H1 (cell line): Measurements from ENCODE around the gene SNRNP70. TPM values are rescaled to one million over a fixed set of nuclear protein-coding genes. Genes with fewer than 3 reads are reported as not detected.
A peak's percentile ranks its signal among the peaks of the same experiment; 100 is the strongest.

ENCODE experiments used
- CTCF ChIA-PET: fragments of 300-600 bp; sonication (Branson Sonifier 250); formaldehyde crosslinking; loops from one replicate; lab custom pipeline; 2021; ENCODE audit not compliant: partially characterized antibody; lab: Charles Lee
- POLR2A ChIA-PET: fragments of 300-600 bp; sonication (Branson Sonifier 250); formaldehyde crosslinking; loops from one replicate; lab custom pipeline; 2021; ENCODE audit warnings: inconsistent platforms; ENCODE audit not compliant: partially characterized antibody; lab: Charles Lee
- DNase-seq, 2 experiments: peaks; one replicate each; pipeline versions ENCODE4 v3.0.0 to v3.0.0-alpha.2; 2010 to 2022; ENCODE audit warnings: low spot score in 2 of 2, low read depth in 1 of 2, mixed read lengths in 1 of 2
- FAIRE-seq: peaks from 2 replicates; lab custom pipeline; 2011; peaks lifted over from hg19 to GRCh38; lab: Jason Lieb, UNC
- H2AFZ ChIP-seq: 2 replicates; pipeline ENCODE4 v1.8.1; 2012; ENCODE audit warnings: low read length, inconsistent platforms
- H2AK5ac ChIP-seq: 2 replicates; pipeline ENCODE4 v1.6.1; 2013; ENCODE audit warnings: low read depth, low read length
- H2BK120ac ChIP-seq: replicated peaks from 2 replicates; pipeline ENCODE3; 2013; ENCODE audit warnings: low read depth, low read length, inconsistent platforms
- H2BK12ac ChIP-seq: 2 replicates; pipeline ENCODE4 v1.6.1; 2013; ENCODE audit warnings: low read depth, low read length
- H2BK15ac ChIP-seq: 2 replicates; pipeline ENCODE4 v1.6.1; 2013; ENCODE audit warnings: low read length
- H2BK20ac ChIP-seq: 2 replicates; pipeline ENCODE4 v1.6.1; 2013; ENCODE audit warnings: low read length
- H2BK5ac ChIP-seq: 2 replicates; pipeline ENCODE4 v1.6.1; 2013; ENCODE audit warnings: low read depth, low read length
- H3K14ac ChIP-seq: 2 replicates; pipeline ENCODE4 v1.6.1; 2013; ENCODE audit warnings: inconsistent platforms; ENCODE audit not compliant: insufficient read length
- H3K18ac ChIP-seq: 2 replicates; pipeline ENCODE4 v1.6.1; 2013; ENCODE audit warnings: low read length; ENCODE audit errors: extremely low read depth
- H3K23ac ChIP-seq: 2 replicates; pipeline ENCODE4 v1.6.1; 2013; ENCODE audit warnings: inconsistent platforms; ENCODE audit not compliant: insufficient read length
- H3K23me2 ChIP-seq: 2 replicates; pipeline ENCODE4 v1.6.1; 2013; ENCODE audit warnings: low read depth, low read length
- H3K27ac ChIP-seq: 2 replicates; pipeline ENCODE4 v1.6.1; 2011; ENCODE audit warnings: low read depth, low read length, inconsistent platforms
- H3K27me3 ChIP-seq, 4 experiments: replicated peaks in 1 of 4; 1 replicate in 1 of 4; 2 replicates in 3 of 4; pipeline versions ENCODE4 v1.6.1 to v1.8.1; 2011 to 2013; ENCODE audit warnings: low read length in 3 of 4, mild to moderate bottlenecking in 3 of 4, inconsistent platforms in 2 of 4, mixed read lengths in 2 of 4, moderate library complexity in 1 of 4; ENCODE audit not compliant: control insufficient read depth in 3 of 4, insufficient read depth in 3 of 4; ENCODE audit errors: extremely low read depth in 1 of 4
- H3K36me3 ChIP-seq, 4 experiments: 2 replicates each; pipeline versions ENCODE4 v1.6.1 to v1.8.1; 2011 to 2013; ENCODE audit warnings: mild to moderate bottlenecking in 4 of 4, low read length in 3 of 4, moderate library complexity in 2 of 4, control low read depth in 1 of 4, inconsistent platforms in 1 of 4; ENCODE audit not compliant: insufficient read depth in 4 of 4, control insufficient read depth in 2 of 4
- H3K4ac ChIP-seq: replicated peaks from 2 replicates; pipeline ENCODE3; 2013; ENCODE audit warnings: low read length, low read depth, mixed read lengths, inconsistent platforms; ENCODE audit not compliant: insufficient read length
- H3K4me1 ChIP-seq, 4 experiments: replicated peaks in 1 of 4; 1 replicate in 1 of 4; 2 replicates in 3 of 4; pipeline versions ENCODE4 v1.6.1 to v1.8.1; 2011 to 2013; ENCODE audit warnings: low read length in 3 of 4, inconsistent platforms in 2 of 4, mixed read lengths in 1 of 4; ENCODE audit not compliant: insufficient read depth in 4 of 4, control insufficient read depth in 3 of 4
- H3K4me2 ChIP-seq, 2 experiments: 2 replicates each; pipeline versions ENCODE4 v1.6.1 to v1.8.1; 2011 to 2013; ENCODE audit warnings: low read depth in 2 of 2, low read length in 2 of 2, control low read depth in 1 of 2, inconsistent platforms in 1 of 2, mild to moderate bottlenecking in 1 of 2; ENCODE audit not compliant: insufficient read depth in 1 of 2
- H3K4me3 ChIP-seq, 4 experiments: fragments of 200-600, 300-600 bp in 1 of 4; sonication (generic), shearing (Covaris generic), sonication (Bioruptor Twin) in 1 of 4; 2 replicates each; pipeline versions ENCODE4 v1.5.1 to v1.8.1; 2011 to 2016; ENCODE audit warnings: low read length in 4 of 4, low read depth in 3 of 4, control low read depth in 2 of 4, inconsistent platforms in 2 of 4, mild to moderate bottlenecking in 2 of 4, mixed read lengths in 1 of 4, moderate library complexity in 1 of 4; ENCODE audit not compliant: insufficient read depth in 2 of 4; ENCODE audit errors: extremely low read depth in 1 of 4
- H3K56ac ChIP-seq: replicated peaks from 2 replicates; pipeline ENCODE3; 2013; ENCODE audit warnings: low read depth, mild to moderate bottlenecking, mixed read lengths, low read length, inconsistent platforms; ENCODE audit not compliant: insufficient read length
- H3K79me1 ChIP-seq: 2 replicates; pipeline ENCODE4 v1.6.1; 2013; ENCODE audit warnings: low read depth, low read length, control low read depth
- H3K79me2 ChIP-seq, 2 experiments: 2 replicates each; pipeline versions ENCODE4 v1.6.1 to v1.8.1; 2012 to 2013; ENCODE audit warnings: low read length in 2 of 2, mild to moderate bottlenecking in 2 of 2, inconsistent platforms in 1 of 2; ENCODE audit not compliant: insufficient read depth in 2 of 2, control insufficient read depth in 1 of 2
- H3K9ac ChIP-seq, 4 experiments: replicated peaks in 1 of 4; 1 replicate in 1 of 4; 2 replicates in 3 of 4; pipeline versions ENCODE4 v1.6.1 to v1.8.1; 2011 to 2013; ENCODE audit warnings: low read depth in 3 of 4, low read length in 3 of 4, control low read depth in 2 of 4, mild to moderate bottlenecking in 2 of 4, moderate library complexity in 2 of 4, inconsistent platforms in 1 of 4; ENCODE audit errors: extremely low read depth in 1 of 4
- H3K9me3 ChIP-seq, 2 experiments: 2 replicates each; pipeline versions ENCODE4 v1.6.1 to v1.8.1; 2012 to 2013; ENCODE audit warnings: mild to moderate bottlenecking in 2 of 2, moderate library complexity in 2 of 2, control low read depth in 1 of 2, inconsistent platforms in 1 of 2, low read depth in 1 of 2, low read length in 1 of 2, mixed read lengths in 1 of 2; ENCODE audit not compliant: insufficient read depth in 2 of 2
- H4K20me1 ChIP-seq, 2 experiments: replicated peaks in 1 of 2; 2 replicates each; pipeline versions ENCODE3 to v1.8.1; 2011 to 2013; ENCODE audit warnings: inconsistent platforms in 2 of 2, low read length in 2 of 2, mild to moderate bottlenecking in 1 of 2; ENCODE audit not compliant: insufficient read depth in 2 of 2, control insufficient read depth in 1 of 2
- H4K5ac ChIP-seq: 2 replicates; pipeline ENCODE4 v1.6.1; 2013; ENCODE audit warnings: low read length, low read depth, mixed read lengths, inconsistent platforms; ENCODE audit not compliant: insufficient read length
- H4K8ac ChIP-seq: 2 replicates; pipeline ENCODE4 v1.8.0; 2013; ENCODE audit warnings: mild to moderate bottlenecking, moderate library complexity, low read length, inconsistent platforms; ENCODE audit not compliant: insufficient read depth; ENCODE audit errors: extremely low read depth
- H4K91ac ChIP-seq: replicated peaks from 2 replicates; pipeline ENCODE3; 2013; ENCODE audit warnings: low read length, mixed read lengths, inconsistent platforms; ENCODE audit not compliant: insufficient read length
- WGBS, 2 experiments: shearing (Covaris generic) in 1 of 2; methylation state at CpG; one replicate each; pipeline versions ENCODE4 v1.1.6 to v1.1.7; 2013 to 2015; ENCODE audit warnings: low lambda C conversion rate in 2 of 2, mixed read lengths in 2 of 2, inconsistent platforms in 1 of 2, low coverage in 1 of 2, missing lambda C conversion rate in 1 of 2; ENCODE audit not compliant: insufficient replicate concordance in 2 of 2, insufficient coverage in 1 of 2, insufficient read length in 1 of 2; ENCODE audit errors: extremely low coverage in 1 of 2, missing lambda C conversion rate in 1 of 2; 5-methylcytosine and 5-hydroxymethylcytosine counted together
- polyA plus RNA-seq, 7 experiments: library from polyadenylated mRNA; depleted of rRNA in 3 of 7; stranded (reverse) in 5 of 7; unstranded in 2 of 7; fragments of >200 nt in 5 of 7; fragments of 200-250 nt in 2 of 7; gene quantifications; 1 replicate in 5 of 7; 2 replicates in 1 of 7; 4 replicates in 1 of 7; pipeline versions ENCODE4 v1.2.1 to v1.2.3, GENCODE V29; 2011 to 2013; ENCODE audit warnings: missing spikeins in 2 of 7, mixed read lengths in 2 of 7
- total RNA-seq: library from RNA; stranded (reverse); fragmentation: NEBNext Ultra II Directional; extraction: Animal tissue kit (Norgen Biotek cat#: 25700); gene quantifications from 2 replicates; pipeline ENCODE4 v1.2.1, GENCODE V29; 2021

SNRNP70 gene
- total and polyA plus RNA-seq, 2 of the 8 experiments (the other 6 are each of a cell fraction or from before 2014, with no cell fraction given): 231 to 235 TPM

DNA sequence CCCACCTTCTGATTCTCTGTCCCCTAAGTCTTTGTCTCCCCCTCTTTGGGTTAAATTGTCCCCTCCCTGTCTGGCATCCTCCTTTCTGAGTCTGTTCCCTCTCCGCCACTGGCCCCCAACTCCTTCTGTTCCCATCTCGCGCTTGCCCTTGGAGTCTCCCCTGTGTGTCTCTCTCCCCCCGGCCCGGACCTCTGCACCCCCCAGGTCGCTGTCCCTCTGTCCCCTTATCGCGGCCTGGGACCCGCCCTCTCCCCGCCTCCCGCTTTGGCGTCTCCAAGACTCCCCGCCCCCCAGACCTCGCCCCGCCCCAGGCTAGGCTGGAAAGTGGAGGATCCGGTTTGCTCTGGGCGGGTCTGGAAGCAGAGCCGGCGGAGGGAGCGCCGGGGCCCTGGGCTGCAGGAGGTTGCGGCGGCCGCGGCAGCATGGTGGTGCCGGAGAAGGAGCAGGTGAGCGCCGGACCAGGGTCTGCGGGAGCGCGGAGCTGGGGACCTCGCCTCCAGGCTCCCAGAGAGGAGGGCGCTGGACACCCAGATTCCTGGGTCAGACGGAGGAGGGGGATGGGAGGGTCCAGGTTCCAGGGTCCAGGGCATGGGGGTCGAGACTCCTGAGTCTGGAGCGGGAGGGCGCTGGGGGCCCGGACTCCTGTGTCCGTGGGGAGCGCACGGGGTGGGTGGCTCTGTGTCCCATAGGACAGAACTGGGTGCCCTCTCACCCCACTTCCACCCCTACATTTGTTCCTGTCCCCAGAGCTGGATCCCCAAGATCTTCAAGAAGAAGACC is 72.4 kb downstream of the SNRNP70 start, which contains the start of gene TRPM4:
TSS of gene TRPM4 (plus strand) at position 348 of the 780 bp plus-strand sequence. CDS start at position 423, 75 bp downstream.
- Histone ChIP-seq H2BK5ac (peak within 1 kb of the TSS; percentile 71; the same call in 1 of the 2 replicates), H3K27ac (no peak within 1 kb of the TSS; the same call in 1 of the 2 replicates), H3K4me2 (peak within 1 kb of the TSS; percentile 83 to 92), H3K9me3 (no peaks in the 10 kb centered on the region), H2AFZ (peak within 1 kb of the TSS; percentile 58; the same call in 1 of the 2 replicates), H3K36me3 (no peaks in the 10 kb centered on the region), H2BK20ac (0 out of 2 replicates have a peak within 1 kb of the TSS, but pooled peaks have one; percentile 18), H3K79me2 (no peaks in the 10 kb centered on the region), H2AK5ac (no peak within 1 kb of the TSS), H3K56ac (peak within 1 kb of the TSS; percentile 61), H3K27me3 (peaks cover 0 to 14% (median 9%) of the 10 kb centered on the region in 4 experiments; a peak in 4 of 7 replicates), H3K14ac (no peak within 1 kb of the TSS), H3K18ac (peak within 1 kb of the TSS; percentile 87), H3K9ac (peak within 1 kb of the TSS; percentile 66 to 89 (median 74)), H3K79me1 (no peaks in the 10 kb centered on the region), H3K4me1 (peaks cover 0 to 14% (median 12%) of the 10 kb centered on the region in 4 experiments; a peak in 6 of 7 replicates), H4K20me1 (no peaks in the 10 kb centered on the region), H4K5ac (peak within 1 kb of the TSS; percentile 90), H3K4me3 (peak within 1 kb of the TSS; percentile 59 to 75 (median 70)), H4K8ac (peak within 1 kb of the TSS; percentile 93), H3K23ac (no peak within 1 kb of the TSS), H3K23me2 (peaks cover 11% of the 10 kb centered on the region; the same call in 1 of the 2 replicates), H3K4ac (no peak within 1 kb of the TSS), H2BK12ac (peak within 1 kb of the TSS; percentile 90; the same call in 1 of the 2 replicates), H2BK15ac (0 out of 2 replicates have a peak within 1 kb of the TSS, but pooled peaks have one; percentile 8), H4K91ac (no peak within 1 kb of the TSS), H2BK120ac (no peak within 1 kb of the TSS)
- DNase-seq (peak; percentile 54 to 95), FAIRE-seq (no peak)
- WGBS, 2 experiments: 5% methylated on average over 9 of the region's 41 CpGs; no CpG with 5 or more reads in 1 of the 2 experiments
- CTCF ChIA-PET: interaction anchor here (1.2 to 2.0 kb wide), 3 partner anchors 12 to 53 kb away, joined by 3 to 8 read pairs (median 4); no protein-coding TSS in a partner anchor
- POLR2A ChIA-PET: interaction anchor here (0.5 to 3.9 kb wide), 2 partner anchors 9 to 46 kb away, joined by 3 to 30 read pairs; no protein-coding TSS in a partner anchor
